MM.1S (cell line): ENCODE results near the gene ULK4.
"Not testable (repeated sequence)": the region's sequence is repeated elsewhere in the genome, so short reads cannot be mapped to it uniquely, and the experiment has no call there.

ENCODE experiments used
- EZH2 ChIP-seq: fragments of 300-600 bp; sonication (generic); optimal IDR thresholded peaks from 2 replicates; pipeline ENCODE3; 2017; ENCODE audit warnings: low read depth, mild to moderate bottlenecking, antibody characterized with exemption, low read length, mixed read lengths
- TF ChIP-seq, protein P1 (sequence below): fragments of 300-600 bp; sonication (generic); IDR thresholded peaks from 2 replicates; pipeline ENCODE4 v1.5.1; 2016; ENCODE audit warnings: antibody characterized with exemption, low read length, mixed read lengths

DNA sequence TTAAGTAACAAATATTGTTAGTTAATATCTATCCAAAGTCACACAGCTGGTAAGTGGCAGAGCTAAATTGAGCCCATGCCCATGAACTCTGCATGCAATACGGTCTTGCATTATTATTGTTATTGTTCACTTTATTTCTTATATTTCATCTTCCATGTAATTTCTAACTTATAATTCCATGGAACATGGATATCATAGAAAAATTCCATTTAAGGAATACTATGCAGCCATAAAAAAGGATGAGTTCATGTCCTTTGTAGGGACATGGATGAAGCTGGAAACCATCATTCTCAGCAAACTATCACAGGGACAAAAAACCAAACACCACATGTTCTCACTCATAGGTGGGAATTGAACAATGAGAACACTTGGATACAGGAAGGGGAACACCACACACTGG, 508.3 kb downstream of the ULK4 start:
- TF ChIP-seq, protein P1, sequence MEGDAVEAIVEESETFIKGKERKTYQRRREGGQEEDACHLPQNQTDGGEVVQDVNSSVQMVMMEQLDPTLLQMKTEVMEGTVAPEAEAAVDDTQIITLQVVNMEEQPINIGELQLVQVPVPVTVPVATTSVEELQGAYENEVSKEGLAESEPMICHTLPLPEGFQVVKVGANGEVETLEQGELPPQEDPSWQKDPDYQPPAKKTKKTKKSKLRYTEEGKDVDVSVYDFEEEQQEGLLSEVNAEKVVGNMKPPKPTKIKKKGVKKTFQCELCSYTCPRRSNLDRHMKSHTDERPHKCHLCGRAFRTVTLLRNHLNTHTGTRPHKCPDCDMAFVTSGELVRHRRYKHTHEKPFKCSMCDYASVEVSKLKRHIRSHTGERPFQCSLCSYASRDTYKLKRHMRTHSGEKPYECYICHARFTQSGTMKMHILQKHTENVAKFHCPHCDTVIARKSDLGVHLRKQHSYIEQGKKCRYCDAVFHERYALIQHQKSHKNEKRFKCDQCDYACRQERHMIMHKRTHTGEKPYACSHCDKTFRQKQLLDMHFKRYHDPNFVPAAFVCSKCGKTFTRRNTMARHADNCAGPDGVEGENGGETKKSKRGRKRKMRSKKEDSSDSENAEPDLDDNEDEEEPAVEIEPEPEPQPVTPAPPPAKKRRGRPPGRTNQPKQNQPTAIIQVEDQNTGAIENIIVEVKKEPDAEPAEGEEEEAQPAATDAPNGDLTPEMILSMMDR, result not testable (repeated sequence)
- not testable (repeated sequence) for TF ChIP-seq EZH2
